ELR (cell line): ENCODE measurements around the gene TET3.
A peak's percentile ranks its signal among the peaks of the same experiment; 100 is the strongest.

Experiments
- DNase-seq: peaks from one replicate; pipeline ENCODE4 v3.0.0-alpha.2; 2015; ENCODE audit warnings: low read depth

The TET3 gene

GRCh38 chr2:74005786-74006185 lies 21.1 kb downstream of the TET3 start:
- DNase-seq = no peak

GRCh38 chr2:74006459-74006858 lies 21.7 kb downstream of the TET3 start:
- DNase-seq = no peak

GRCh38 chr2:74007121-74007520 lies 22.4 kb downstream of the TET3 start:
- no peak for DNase-seq

- DNase-seq = no peak
Observed at GRCh38 chr2:74007711-74008110, 23.0 kb downstream of the TET3 start.

- no peak for DNase-seq
Observed at GRCh38 chr2:74008761-74009395, 24.2 kb downstream of the TET3 start.

GRCh38 chr2:74009577-74009976 lies 24.9 kb downstream of the TET3 start:
- no peak for DNase-seq

- DNase-seq = no peak
Observed at GRCh38 chr2:74010087-74010541, 25.4 kb downstream of the TET3 start.

- DNase-seq = no peak
Observed at GRCh38 chr2:74011246-74011645, 26.5 kb downstream of the TET3 start.

GRCh38 chr2:74014813-74015212 lies 30.1 kb downstream of the TET3 start:
- no peak for DNase-seq

GRCh38 chr2:74017223-74017622 lies 32.5 kb downstream of the TET3 start:
- DNase-seq = no peak

- no peak for DNase-seq
Observed at GRCh38 chr2:74019516-74019915, 34.8 kb downstream of the TET3 start.

GRCh38 chr2:74020702-74021406 lies 36.1 kb downstream of the TET3 start:
- DNase-seq = no peak

- no peak for DNase-seq
Observed at GRCh38 chr2:74021407-74021755, 36.7 kb downstream of the TET3 start.

GRCh38 chr2:74024216-74024615 lies 39.5 kb downstream of the TET3 start:
- no peak for DNase-seq

- DNase-seq = peak; percentile 64
Observed at GRCh38 chr2:74025971-74026612, 41.4 kb downstream of the TET3 start.

GRCh38 chr2:74026687-74027241 lies 42.1 kb downstream of the TET3 start:
- no peak for DNase-seq

GRCh38 chr2:74027496-74027895 lies 42.8 kb downstream of the TET3 start:
- no peak for DNase-seq

- no peak for DNase-seq
Observed at GRCh38 chr2:74028290-74028689, 43.6 kb downstream of the TET3 start.

GRCh38 chr2:74028741-74029140 lies 44.0 kb downstream of the TET3 start:
- no peak for DNase-seq

- no peak for DNase-seq
Observed at GRCh38 chr2:74029714-74030397, 45.1 kb downstream of the TET3 start.

- DNase-seq = no peak
Observed at GRCh38 chr2:74031221-74031620, 46.5 kb downstream of the TET3 start.

- DNase-seq = no peak
Observed at GRCh38 chr2:74031959-74032287, 47.2 kb downstream of the TET3 start.

- no peak for DNase-seq
Observed at GRCh38 chr2:74033375-74033774, 48.7 kb downstream of the TET3 start.
